Endothelial cell of umbilical vein (primary cell): ENCODE results near the gene CTBP1. TPM values are rescaled to one million over a fixed set of nuclear protein-coding genes. Genes with fewer than 3 reads are reported as not detected.
A peak's percentile ranks its signal among the peaks of the same experiment; 100 is the strongest.

ENCODE experiments used
- BruUV-seq: library from RNA; stranded (reverse); fragments of 400-500 nt; replicated peaks from 2 replicates; lab custom pipeline; 2021; lab: Mats Ljungman, UMichigan
- CTCF ChIA-PET: fragments of 300-600, 350-600 bp; sonication (Branson Sonifier 250); formaldehyde crosslinking; loops from one replicate; lab custom pipeline; 2021; ENCODE audit warnings: antibody characterized with exemption, inconsistent platforms; lab: Charles Lee
- POLR2A ChIA-PET: fragments of 300-600, 350-600 bp; sonication (Branson Sonifier 250); formaldehyde crosslinking; loops from one replicate; lab custom pipeline; 2021; ENCODE audit warnings: antibody characterized with exemption, inconsistent platforms; lab: Charles Lee
- DNase-seq: peaks from one replicate; pipeline ENCODE4 v3.0.0-alpha.2; 2011; ENCODE audit warnings: low read depth, low spot score
- FAIRE-seq: peaks from 2 replicates; lab custom pipeline; 2011; peaks lifted over from hg19 to GRCh38; lab: Jason Lieb, UNC
- H2AFZ ChIP-seq: 2 replicates; pipeline ENCODE4 v1.6.0; 2012; ENCODE audit warnings: low read depth, low read length, control low read depth, inconsistent platforms
- H3K27ac ChIP-seq: 2 replicates; pipeline ENCODE4 v1.5.1; 2011; ENCODE audit warnings: low read depth, mild to moderate bottlenecking, control low read depth, low read length, moderate library complexity; ENCODE audit not compliant: insufficient read depth
- H3K27me3 ChIP-seq, 2 experiments: 2 replicates each; pipeline versions ENCODE4 v1.6.0 to v1.6.1; 2011; ENCODE audit warnings: low read length in 2 of 2, mixed read lengths in 1 of 2; ENCODE audit not compliant: control insufficient read depth in 2 of 2, insufficient read depth in 2 of 2
- H3K36me3 ChIP-seq, 2 experiments: 2 replicates in 1 of 2; 3 replicates in 1 of 2; pipeline ENCODE4 v1.5.1; 2011; ENCODE audit warnings: low read length in 2 of 2, mild to moderate bottlenecking in 1 of 2, moderate library complexity in 1 of 2; ENCODE audit not compliant: control insufficient read depth in 2 of 2, insufficient read depth in 2 of 2; ENCODE audit errors: extremely low read depth in 1 of 2
- H3K4me1 ChIP-seq: 3 replicates; pipeline ENCODE4 v1.5.1; 2011; ENCODE audit warnings: mild to moderate bottlenecking, low read length; ENCODE audit not compliant: control insufficient read depth, insufficient read depth; ENCODE audit errors: extremely low read depth
- H3K4me2 ChIP-seq: 2 replicates; pipeline ENCODE4 v1.6.1; 2011; ENCODE audit warnings: low read length, control low read depth, mixed read lengths; ENCODE audit not compliant: insufficient read depth
- H3K4me3 ChIP-seq, 3 experiments: fragments of 200-600 bp in 1 of 3; sonication (generic), shearing (Covaris generic) in 1 of 3; replicated peaks in 1 of 3; 2 replicates each; pipeline ENCODE4 v1.5.1; 2011 to 2016; ENCODE audit warnings: control low read depth in 3 of 3, low read length in 3 of 3, mild to moderate bottlenecking in 2 of 3, inconsistent platforms in 1 of 3, low read depth in 1 of 3, moderate library complexity in 1 of 3; ENCODE audit not compliant: insufficient read depth in 1 of 3
- H3K79me2 ChIP-seq: 2 replicates; pipeline ENCODE4 v1.6.0; 2012; ENCODE audit warnings: low read length, inconsistent platforms; ENCODE audit not compliant: control insufficient read depth, insufficient read depth
- H3K9ac ChIP-seq: replicated peaks from 2 replicates; pipeline ENCODE3; 2011; ENCODE audit warnings: low read length, control low read depth; ENCODE audit not compliant: insufficient read depth; ENCODE audit errors: extremely low read depth
- H3K9me1 ChIP-seq: replicated peaks from 3 replicates; pipeline ENCODE4 v1.6.0; 2011; ENCODE audit warnings: mild to moderate bottlenecking, low read length; ENCODE audit not compliant: control insufficient read depth, insufficient read depth; ENCODE audit errors: extremely low read depth
- H3K9me3 ChIP-seq: replicated peaks from 2 replicates; pipeline ENCODE4 v1.5.1; 2012; ENCODE audit warnings: low read length, inconsistent platforms; ENCODE audit not compliant: control insufficient read depth, insufficient read depth
- H4K20me1 ChIP-seq: replicated peaks from 2 replicates; pipeline ENCODE3; 2011; ENCODE audit warnings: mild to moderate bottlenecking, low read length; ENCODE audit not compliant: control insufficient read depth, insufficient read depth; ENCODE audit errors: extremely low read depth
- CTCF ChIP-seq, 2 donors: IDR thresholded peaks; 1 replicate in 1 of 2; 2 replicates in 1 of 2; pipeline ENCODE4 v1.5.1; 2011; ENCODE audit warnings: low read length in 2 of 2, mild to moderate bottlenecking in 2 of 2, moderate library complexity in 2 of 2, control low read depth in 1 of 2, inconsistent platforms in 1 of 2, low read depth in 1 of 2; ENCODE audit not compliant: insufficient read depth in 1 of 2; ENCODE audit errors: extremely low read depth in 1 of 2
- EZH2 ChIP-seq: IDR thresholded peaks from 2 replicates; pipeline ENCODE4 v1.6.1; 2012; ENCODE audit warnings: borderline replicate concordance, low read depth, mild to moderate bottlenecking, moderate library complexity, low read length, inconsistent platforms; ENCODE audit not compliant: severe bottlenecking
- FOS ChIP-seq: IDR thresholded peaks from 2 replicates; pipeline ENCODE4 v1.6.1; 2011; ENCODE audit warnings: mild to moderate bottlenecking, low read length, moderate library complexity, borderline replicate concordance; ENCODE audit not compliant: insufficient read depth
- GATA2 ChIP-seq: IDR thresholded peaks from 2 replicates; pipeline ENCODE4 v1.7.0; 2011; ENCODE audit warnings: low read depth, mild to moderate bottlenecking, moderate library complexity, mixed read lengths, low read length; ENCODE audit not compliant: insufficient read length, insufficient read depth
- JUN ChIP-seq: IDR thresholded peaks from 2 replicates; pipeline ENCODE4 v1.6.1; 2011; ENCODE audit warnings: borderline replicate concordance, low read depth; ENCODE audit not compliant: insufficient read length, insufficient read depth
- MAX ChIP-seq: IDR thresholded peaks from 2 replicates; pipeline ENCODE4 v1.6.1; 2011; ENCODE audit not compliant: insufficient read depth, insufficient read length
- MYC ChIP-seq: IDR thresholded peaks from one replicate; pipeline ENCODE4 v1.6.1; 2011; ENCODE audit warnings: mild to moderate bottlenecking, low read depth, low read length
- POLR2A ChIP-seq: IDR thresholded peaks from 2 replicates; pipeline ENCODE4 v1.6.1; 2012; ENCODE audit warnings: low read depth, mild to moderate bottlenecking, control low read depth, low read length
- POLR2AphosphoS5 ChIP-seq: IDR thresholded peaks from 2 replicates; pipeline ENCODE4 v1.6.1; 2012; ENCODE audit warnings: low read depth, mild to moderate bottlenecking, control low read depth, low read length, moderate library complexity; ENCODE audit not compliant: insufficient read depth
- dilution Hi-C: fragments of 300-500 bp; cut with MboI; formaldehyde crosslinking; loops from one replicate; pipeline ENCODE4 v1.15.0; 2019; ENCODE audit warnings: low sequenced_read_pairs; ENCODE audit not compliant: extremely low pct_ligation_motif_present
- intact Hi-C: fragments of 100-400 bp; cut with micrococcal nuclease; formaldehyde crosslinking; loops from one replicate; pipeline ENCODE4 v1.10.0; 2022
- polyA plus RNA-seq, 4 experiments: library from polyadenylated mRNA; depleted of rRNA in 3 of 4; stranded (reverse) in 3 of 4; unstranded in 1 of 4; fragments of >200 nt; gene quantifications; 2 replicates each; pipeline versions ENCODE4 v1.2.1 to v1.2.3, GENCODE V29; 2011 to 2012; ENCODE audit warnings: missing spikeins in 1 of 4
- total RNA-seq: library from RNA; stranded (reverse); gene quantifications from 2 replicates; pipeline ENCODE4 v1.2.3, GENCODE V29; 2021

CTBP1 gene
- total and polyA plus RNA-seq, 2 donors (not counting 3 experiments of a cell fraction or from before 2014, with no cell fraction given), result 165 to 167 TPM

GRCh38 chr4:1246901-1247863 lies 1.7 kb downstream of the CTBP1 start:
- DNase-seq (no peak), FAIRE-seq (no peak)
- no peaks in the 10 kb centered on the region for H3K9me3 ChIP-seq
- BruUV-seq, result no TSS peak
- intact Hi-C loops (loop anchor here (1.0 kb wide), 1 partner anchor 80 kb away; no protein-coding TSS in a partner anchor), dilution Hi-C loops (no loop called here)
- H3K4me1 ChIP-seq, result peaks cover 18% of the 10 kb centered on the region
- TF ChIP-seq MYC (no peak), POLR2A (peak; percentile 13)
- H3K9ac ChIP-seq, result peak overlapping the region; percentile 92
- H3K9me1 ChIP-seq, result no peaks in the 10 kb centered on the region
- H3K4me2 ChIP-seq, result peak overlapping the region; percentile 64
- H3K27ac ChIP-seq, result peak overlapping the region; percentile 69
- H4K20me1 ChIP-seq, result no peaks in the 10 kb centered on the region
- H3K79me2 ChIP-seq, result peaks cover 67% of the 10 kb centered on the region
- POLR2A ChIA-PET, result interaction anchor here (0.6 kb wide), 1 partner anchor 8 kb away, joined by 5 read pairs; no protein-coding TSS in a partner anchor
- no peaks in the 10 kb centered on the region for H3K36me3 ChIP-seq
- no peak overlapping the region for H2AFZ ChIP-seq
- peak overlapping the region; percentile 43 to 85 (median 72) for H3K4me3 ChIP-seq
- CTCF ChIA-PET, result interaction anchor here (0.7 to 1.2 kb wide), 2 partner anchors 42 to 79 kb away, joined by 3 read pairs; no protein-coding TSS in a partner anchor
- no peaks in the 10 kb centered on the region for H3K27me3 ChIP-seq

- H4K20me1 ChIP-seq, result no peaks in the 10 kb centered on the region
- no peak overlapping the region for H3K4me3 ChIP-seq
- H3K9me3 ChIP-seq, result no peaks in the 10 kb centered on the region
- peaks cover 76% of the 10 kb centered on the region for H3K79me2 ChIP-seq
- BruUV-seq, result no TSS peak
- H3K4me2 ChIP-seq, result peak overlapping the region; percentile 64
- dilution Hi-C loops (no loop called here), intact Hi-C loops (no loop called here)
- no peak for FAIRE-seq
- H3K4me1 ChIP-seq, result peaks cover 18% of the 10 kb centered on the region
- TF ChIP-seq MAX, result no peak
- no peak for TF ChIP-seq MYC
- TF ChIP-seq JUN, result no peak
- TF ChIP-seq FOS, result no peak
- no peak for TF ChIP-seq GATA2
- no peak for TF ChIP-seq POLR2AphosphoS5
- no peak for TF ChIP-seq EZH2
- TF ChIP-seq CTCF (IDR thresholded peaks at IDR 0.05; ENCODE audit: extremely low read depth in 1 of 2, insufficient read depth in 1 of 2, low read depth in 1 of 2, low read length in 2 of 2), result no peak
- no peak for TF ChIP-seq POLR2A
- peak overlapping the region; percentile 92 for H3K9ac ChIP-seq
- POLR2A ChIA-PET, result no interaction called here
- no peaks in the 10 kb centered on the region for H3K36me3 ChIP-seq
- no peak overlapping the region for H2AFZ ChIP-seq
- H3K9me1 ChIP-seq, result no peaks in the 10 kb centered on the region
- CTCF ChIA-PET, result no interaction called here
- no peaks in the 10 kb centered on the region for H3K27me3 ChIP-seq
- DNase-seq, result no peak
- peak overlapping the region; percentile 24 for H3K27ac ChIP-seq
Observed at GRCh38 chr4:1246111-1246881, 2.6 kb downstream of the CTBP1 start.
